ENCODE measurements around the gene ARID1B. TPM values are rescaled to one million over a fixed set of nuclear protein-coding genes. Genes with fewer than 3 reads are reported as not detected.

ARID1B gene
- total RNA-seq, 1 experiment from 2014 or later, result 60.3 TPM

GRCh38 chr6:157017022-157017421, 239.8 kb downstream of the ARID1B start:
- H3K4me1 Mint-ChIP-seq, result peaks cover 51% of the 10 kb centered on the region
- no peaks in the 10 kb centered on the region for H3K36me3 Mint-ChIP-seq
- no peak overlapping the region for H3K4me3 Mint-ChIP-seq
- CTCF ChIA-PET, result no interaction called here
- POLR2A ChIA-PET, result interaction anchor here (0.6 kb wide), 1 partner anchor 284 kb away, joined by 3 read pairs; no protein-coding TSS in a partner anchor
- no peaks in the 10 kb centered on the region for H3K27me3 Mint-ChIP-seq (ENCODE audit: low read depth)
- H3K9me3 Mint-ChIP-seq, result peaks cover 2% of the 10 kb centered on the region
- TF ChIP-seq SP1 (CRISPR knock-in tag; conservative IDR thresholded peaks at IDR 0.05) (no peak), TP53 (CRISPR knock-in tag; IDR thresholded peaks at IDR 0.05) (no peak), ZNF138 (CRISPR knock-in tag; conservative IDR thresholded peaks at IDR 0.05) (no peak), ZNF532 (CRISPR knock-in tag; IDR thresholded peaks at IDR 0.05; ENCODE audit: borderline replicate concordance) (no peak), MXD4 (CRISPR knock-in tag; IDR thresholded peaks at IDR 0.05; ENCODE audit: borderline replicate concordance) (no peak), ZNF423 (CRISPR knock-in tag; IDR thresholded peaks at IDR 0.05) (no peak), SOX15 (CRISPR knock-in tag; IDR thresholded peaks at IDR 0.05) (no peak), TEAD1 (CRISPR knock-in tag; IDR thresholded peaks at IDR 0.05) (no peak), MLX (CRISPR knock-in tag; IDR thresholded peaks at IDR 0.05) (no peak), USF2 (CRISPR knock-in tag; IDR thresholded peaks at IDR 0.05) (no peak), SMAD4 (CRISPR knock-in tag; IDR thresholded peaks at IDR 0.05) (no peak), ZNF263 (CRISPR knock-in tag; IDR thresholded peaks at IDR 0.05; ENCODE audit: low read depth) (no peak), TCF7 (CRISPR knock-in tag; IDR thresholded peaks at IDR 0.05; ENCODE audit: low read depth) (no peak), ZNF121 (CRISPR knock-in tag; IDR thresholded peaks at IDR 0.05) (no peak), NR3C1 (CRISPR knock-in tag; conservative IDR thresholded peaks at IDR 0.05; ENCODE audit: low read depth) (no peak), NR2C2 (CRISPR knock-in tag; IDR thresholded peaks at IDR 0.05) (no peak), PRDM15 (CRISPR knock-in tag; IDR thresholded peaks at IDR 0.05) (no peak), SMAD3 (CRISPR knock-in tag; IDR thresholded peaks at IDR 0.05; ENCODE audit: borderline replicate concordance) (no peak), PRRX2 (CRISPR knock-in tag; IDR thresholded peaks at IDR 0.05) (no peak)
- DNase-seq (ENCODE audit: low spot score) (no peak), ATAC-seq (no peak)
- no peak overlapping the region for H3K27ac Mint-ChIP-seq
